Measurements from ENCODE around the gene UBP1. TPM values are rescaled to one million over a fixed set of nuclear protein-coding genes. Genes with fewer than 3 reads are reported as not detected.
A peak's percentile ranks its signal among the peaks of the same experiment; 100 is the strongest.

Gene UBP1
- polyA plus RNA-seq, 1 experiment, result 104 TPM

GRCh38 chr3:33394403-33395054 is 45.7 kb downstream of the UBP1 start:
- CTCF ChIA-PET, result interaction anchor here (0.6 to 2.3 kb wide), 4 partner anchors 21 to 242 kb away, joined by 3 to 16 read pairs (median 6); no protein-coding TSS in a partner anchor
- no peak overlapping the region for H3K27ac ChIP-seq (ENCODE audit: low read depth, low read length)
- POLR2A ChIA-PET, result no interaction called here

GRCh38 chr3:33392703-33393125 is 47.5 kb downstream of the UBP1 start:
- Histone ChIP-seq H3K27me3 (ENCODE audit: control insufficient read depth, insufficient read depth, low read length) (no peaks in the 10 kb centered on the region), H3K27ac (ENCODE audit: low read depth, low read length) (no peak overlapping the region), H3K4me3 (ENCODE audit: low read depth, low read length) (no peak overlapping the region), H3K9me3 (ENCODE audit: control insufficient read depth, insufficient read depth, low read length) (no peaks in the 10 kb centered on the region)
- no peak for TF ChIP-seq CTCF (IDR thresholded peaks at IDR 0.05; ENCODE audit: low read depth, low read length)
- CTCF ChIA-PET, result no interaction called here
- POLR2A ChIA-PET, result no interaction called here
- DNase-seq (ENCODE audit: low read depth, low spot score), result peak; percentile 41

More at GRCh38 chr3:33394403-33395054, 45.7 kb downstream of the UBP1 start:
- no peaks in the 10 kb centered on the region for H3K27me3 ChIP-seq (ENCODE audit: control insufficient read depth, insufficient read depth, low read length)
- no peak overlapping the region for H3K4me3 ChIP-seq (ENCODE audit: low read depth, low read length)
- DNase-seq (ENCODE audit: low read depth, low spot score), result no peak
- no peaks in the 10 kb centered on the region for H3K9me3 ChIP-seq (ENCODE audit: control insufficient read depth, insufficient read depth, low read length)
- TF ChIP-seq CTCF (IDR thresholded peaks at IDR 0.05; ENCODE audit: low read depth, low read length), result no peak

- no peaks in the 10 kb centered on the region for H3K27me3 ChIP-seq (ENCODE audit: control insufficient read depth, insufficient read depth, low read length)
- H3K4me3 ChIP-seq (ENCODE audit: low read depth, low read length), result no peak overlapping the region
- H3K9me3 ChIP-seq (ENCODE audit: control insufficient read depth, insufficient read depth, low read length), result no peaks in the 10 kb centered on the region
- no peak overlapping the region for H3K27ac ChIP-seq (ENCODE audit: low read depth, low read length)
- no peak for TF ChIP-seq CTCF (IDR thresholded peaks at IDR 0.05; ENCODE audit: low read depth, low read length)
- CTCF ChIA-PET, result interaction anchor here (1.5 kb wide), 1 partner anchor 19 kb away, joined by 5 read pairs; no protein-coding TSS in a partner anchor
- POLR2A ChIA-PET, result no interaction called here
- DNase-seq (ENCODE audit: low read depth, low spot score), result no peak
Measured at GRCh38 chr3:33392144-33392543, 48.1 kb downstream of the UBP1 start.

- Histone ChIP-seq H3K4me3 (ENCODE audit: low read depth, low read length) (no peak overlapping the region), H3K27ac (ENCODE audit: low read depth, low read length) (no peak overlapping the region), H3K27me3 (ENCODE audit: control insufficient read depth, insufficient read depth, low read length) (no peaks in the 10 kb centered on the region), H3K9me3 (ENCODE audit: control insufficient read depth, insufficient read depth, low read length) (no peaks in the 10 kb centered on the region)
- TF ChIP-seq CTCF (IDR thresholded peaks at IDR 0.05; ENCODE audit: low read depth, low read length), result no peak
- POLR2A ChIA-PET, result no interaction called here
- CTCF ChIA-PET, result interaction anchor here (1.5 kb wide), 1 partner anchor 19 kb away, joined by 5 read pairs; no protein-coding TSS in a partner anchor
- no peak for DNase-seq (ENCODE audit: low read depth, low spot score)
Measured at GRCh38 chr3:33391255-33391995, 48.8 kb downstream of the UBP1 start.

GRCh38 chr3:33389908-33390307 is 50.3 kb downstream of the UBP1 start:
- no peak overlapping the region for H3K4me3 ChIP-seq (ENCODE audit: low read depth, low read length)
- TF ChIP-seq CTCF (IDR thresholded peaks at IDR 0.05; ENCODE audit: low read depth, low read length), result no peak
- ChIA-PET CTCF (interaction anchor here (0.6 to 2.4 kb wide), 3 partner anchors 17 to 315 kb away, joined by 3 to 12 read pairs (median 3); no protein-coding TSS in a partner anchor), POLR2A (no interaction called here)
- no peaks in the 10 kb centered on the region for H3K27me3 ChIP-seq (ENCODE audit: control insufficient read depth, insufficient read depth, low read length)
- no peak overlapping the region for H3K27ac ChIP-seq (ENCODE audit: low read depth, low read length)
- no peak for DNase-seq (ENCODE audit: low read depth, low spot score)
- no peaks in the 10 kb centered on the region for H3K9me3 ChIP-seq (ENCODE audit: control insufficient read depth, insufficient read depth, low read length)
